ENCODE measurements around the gene MYL5. TPM values are rescaled to one million over a fixed set of nuclear protein-coding genes. Genes with fewer than 3 reads are reported as not detected.
"Not testable (repeated sequence)": the region's sequence is repeated elsewhere in the genome, so short reads cannot be mapped to it uniquely, and the experiment has no call there.

MYL5 gene
- total RNA-seq, 4 donors from 2014 or later: 4.6 to 9.9 TPM; not detected in 2

- H3K36me3 ChIP-seq: no peaks in the 10 kb centered on the region
- no peak overlapping the region for H3K27ac ChIP-seq
- H3K4me1 ChIP-seq: peaks cover 0 to 11% of the 10 kb centered on the region in 2 donors
- H3K9me3 ChIP-seq: no peaks in the 10 kb centered on the region
- H3K27me3 ChIP-seq: no peaks in the 10 kb centered on the region
- H3K4me3 ChIP-seq: no peak overlapping the region
- TF ChIP-seq CTCF (IDR thresholded peaks at IDR 0.05): no peak
- TF ChIP-seq POLR2A (IDR thresholded peaks at IDR 0.05): no peak
- DNase-seq: no peak
- intact Hi-C loops (cut with DNase I; ENCODE audit: low total_unique reads): no loop called here
These were observed 18.6 kb downstream of the MYL5 start for GRCh38 chr4:692771-693554.

- H3K36me3 ChIP-seq; H3K4me3 ChIP-seq; DNase-seq; H3K4me1 ChIP-seq; H3K27ac ChIP-seq; intact Hi-C loops (cut with DNase I; ENCODE audit: low total_unique reads); H3K27me3 ChIP-seq; H3K9me3 ChIP-seq: not testable (repeated sequence)
These were observed 20.1 kb downstream of the MYL5 start for GRCh38 chr4:694341-694940.

- H3K4me3 ChIP-seq: no peak overlapping the region
- DNase-seq: no peak
- H3K9me3 ChIP-seq: no peaks in the 10 kb centered on the region
- no peak overlapping the region for H3K27ac ChIP-seq
- no peaks in the 10 kb centered on the region for H3K27me3 ChIP-seq
- no peaks in the 10 kb centered on the region for H3K36me3 ChIP-seq
- peaks cover 0 to 1% of the 10 kb centered on the region in 2 donors for H3K4me1 ChIP-seq
- TF ChIP-seq CTCF (IDR thresholded peaks at IDR 0.05) (no peak), POLR2A (IDR thresholded peaks at IDR 0.05) (no peak)
- intact Hi-C loops (cut with DNase I; ENCODE audit: low total_unique reads): no loop called here
These were observed 25.7 kb downstream of the MYL5 start for GRCh38 chr4:699816-700580.

GRCh38 chr4:700587-701264 is 26.4 kb downstream of the MYL5 start:
- no peak overlapping the region for H3K27ac ChIP-seq
- TF ChIP-seq POLR2A (IDR thresholded peaks at IDR 0.05) (no peak), CTCF (IDR thresholded peaks at IDR 0.05) (no peak)
- intact Hi-C loops (cut with DNase I; ENCODE audit: low total_unique reads): no loop called here
- DNase-seq: no peak
- no peak overlapping the region for H3K4me3 ChIP-seq
- no peaks in the 10 kb centered on the region for H3K36me3 ChIP-seq
- H3K27me3 ChIP-seq: no peaks in the 10 kb centered on the region
- H3K4me1 ChIP-seq: peaks cover 0 to 4% of the 10 kb centered on the region in 2 donors
- H3K9me3 ChIP-seq: no peaks in the 10 kb centered on the region

- H3K27ac ChIP-seq: no peak overlapping the region
- no peak for TF ChIP-seq CTCF (IDR thresholded peaks at IDR 0.05)
- no peak for TF ChIP-seq POLR2A (IDR thresholded peaks at IDR 0.05)
- no peak for DNase-seq
- H3K36me3 ChIP-seq: no peaks in the 10 kb centered on the region
- H3K4me1 ChIP-seq: peaks cover 0 to 4% of the 10 kb centered on the region in 2 donors
- no peak overlapping the region for H3K4me3 ChIP-seq
- no peaks in the 10 kb centered on the region for H3K27me3 ChIP-seq
- intact Hi-C loops (cut with DNase I; ENCODE audit: low total_unique reads): no loop called here
- H3K9me3 ChIP-seq: no peaks in the 10 kb centered on the region
These were observed 28.3 kb downstream of the MYL5 start for GRCh38 chr4:702618-703048.
